Tibial nerve (tissue), 4 donors: Measurements from ENCODE around the gene DCAF11. TPM values are rescaled to one million over a fixed set of nuclear protein-coding genes. Genes with fewer than 3 reads are reported as not detected.
A peak's percentile ranks its signal among the peaks of the same experiment; 100 is the strongest.

Experiments used
- DNase-seq, 2 donors: peaks; one replicate each; pipeline ENCODE4 v3.0.0-alpha.2; 2019; ENCODE audit warnings: low spot score in 2 of 2
- H3K27ac ChIP-seq, 4 donors: fragments of 200-600 bp; sonication (generic) in 3 of 4; one replicate each; pipeline ENCODE4 v1.5.1; 2017 to 2019; ENCODE audit warnings: mild to moderate bottlenecking in 1 of 4
- H3K27me3 ChIP-seq, 2 donors: fragments of 200-600 bp; sonication (generic) in 1 of 2; one replicate each; pipeline versions ENCODE4 v1.5.1 to v1.6.0; 2017 to 2019
- H3K36me3 ChIP-seq, 3 donors: fragments of 200-600 bp; sonication (generic); one replicate each; pipeline ENCODE4 v1.5.1; 2018 to 2019
- H3K4me1 ChIP-seq, 4 donors: fragments of 200-600 bp; sonication (generic) in 3 of 4; one replicate each; pipeline ENCODE4 v1.5.1; 2017 to 2019
- H3K4me3 ChIP-seq, 4 donors: fragments of 200-600 bp; sonication (generic) in 3 of 4; one replicate each; pipeline ENCODE4 v1.5.1; 2017 to 2019; ENCODE audit warnings: mild to moderate bottlenecking in 1 of 4, moderate library complexity in 1 of 4
- H3K9me3 ChIP-seq, 4 donors: fragments of 200-600 bp; sonication (generic) in 3 of 4; one replicate each; pipeline ENCODE4 v1.5.1; 2017 to 2019
- CTCF ChIP-seq, 5 experiments: fragments of 200-600 bp in 3 of 5; fragments of 450-650 bp in 2 of 5; sonication (generic) in 3 of 5; IDR thresholded peaks; one replicate each; pipeline ENCODE4 v1.5.1; 2016 to 2019; ENCODE audit warnings: antibody characterized with exemption in 5 of 5, mild to moderate bottlenecking in 3 of 5, moderate library complexity in 2 of 5
- EP300 ChIP-seq, 2 donors: sonication (generic); formaldehyde crosslinking; IDR thresholded peaks; one replicate each; pipeline ENCODE4 v1.6.1; 2017; ENCODE audit warnings: antibody characterized with exemption in 2 of 2, mild to moderate bottlenecking in 1 of 2
- POLR2A ChIP-seq, 2 donors: fragments of 450-650 bp; IDR thresholded peaks; one replicate each; pipeline ENCODE4 v1.6.1; 2017; ENCODE audit warnings: antibody characterized with exemption in 2 of 2, mild to moderate bottlenecking in 2 of 2, moderate library complexity in 2 of 2
- WGBS, 2 donors: methylation state at CpG; one replicate each; pipeline ENCODE4 v1.1.5; 2018; 5-methylcytosine and 5-hydroxymethylcytosine counted together
- total RNA-seq, 4 donors: library from RNA; depleted of rRNA; stranded (reverse); fragments of >200 nt; gene quantifications; one replicate each; pipeline ENCODE4 v1.1.0, GENCODE V29; 2016

DCAF11 gene
- total RNA-seq, 4 donors from 2014 or later, result 68.9 to 126 (median 98.9) TPM

- Histone ChIP-seq H3K27me3 (no peaks in the 10 kb centered on the region), H3K9me3 (no peaks in the 10 kb centered on the region), H3K4me1 (peaks cover 0 to 33% (median 12%) of the 10 kb centered on the region in 4 donors), H3K4me3 (peak overlapping the region; percentile 67 to 98 (median 84)), H3K36me3 (peaks cover 0 to 26% (median 13%) of the 10 kb centered on the region in 3 donors), H3K27ac (peak overlapping the region; percentile 88 to 98 (median 93))
- peak; percentile 37 to 61 for DNase-seq
- 60 to 61% methylated on average over 12 of the region's 12 CpGs for WGBS, 2 donors
- TF ChIP-seq POLR2A (IDR thresholded peaks at IDR 0.05), result peak in 1 of 2 donors; percentile 46
- peak in 1 of 2 donors; percentile 12 for TF ChIP-seq EP300 (IDR thresholded peaks at IDR 0.05)
- TF ChIP-seq CTCF (IDR thresholded peaks at IDR 0.05), result no peak
Measured at GRCh38 chr14:24095271-24096068, 19.1 kb upstream of the DCAF11 start.

- TF ChIP-seq CTCF (IDR thresholded peaks at IDR 0.05) (no peak), EP300 (IDR thresholded peaks at IDR 0.05) (no peak), POLR2A (IDR thresholded peaks at IDR 0.05) (no peak)
- Histone ChIP-seq H3K27me3 (no peaks in the 10 kb centered on the region), H3K4me3 (no peak overlapping the region), H3K9me3 (no peaks in the 10 kb centered on the region), H3K27ac (no peak overlapping the region), H3K4me1 (peaks cover 0 to 33% (median 12%) of the 10 kb centered on the region in 4 donors), H3K36me3 (peaks cover 0 to 38% (median 13%) of the 10 kb centered on the region in 3 donors)
- DNase-seq, result no peak
- WGBS, 2 donors, result 96 to 97% methylated on average over 6 to 7 of the region's 8 CpGs
Measured at GRCh38 chr14:24096545-24097181, 17.9 kb upstream of the DCAF11 start.

DNA sequence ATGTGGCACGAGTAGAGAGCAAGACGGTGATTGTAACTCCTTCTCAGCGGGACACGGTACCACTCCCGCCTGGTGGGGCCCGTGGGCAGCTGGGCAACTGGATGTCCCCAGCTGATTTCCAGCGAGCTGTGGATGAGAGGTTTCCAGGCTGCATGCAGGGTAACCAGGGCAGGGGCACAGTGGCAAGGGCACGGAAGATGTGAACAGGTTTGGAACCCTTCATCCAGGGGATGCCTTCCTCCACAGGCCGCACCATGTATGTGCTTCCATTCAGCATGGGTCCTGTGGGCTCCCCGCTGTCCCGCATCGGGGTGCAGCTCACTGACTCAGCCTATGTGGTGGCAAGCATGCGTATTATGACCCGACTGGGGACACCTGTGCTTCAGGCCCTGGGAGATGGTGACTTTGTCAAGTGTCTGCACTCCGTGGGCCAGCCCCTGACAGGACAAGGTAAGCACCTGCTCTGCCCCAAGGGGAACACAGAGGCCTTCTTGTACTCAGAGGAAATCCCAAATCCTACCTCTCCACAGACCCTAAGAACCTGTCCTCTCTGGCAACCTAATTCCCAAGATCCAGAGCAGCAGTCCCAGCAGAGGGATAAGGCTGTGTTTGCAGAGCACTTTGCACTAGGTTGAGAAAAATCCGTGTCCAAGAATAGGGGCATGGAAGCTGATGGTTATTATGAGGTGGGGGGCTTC is 16.2 kb upstream of the DCAF11 start:
- 93 to 95% methylated on average over 15 to 16 of the region's 16 CpGs for WGBS, 2 donors
- H3K36me3 ChIP-seq, result peaks cover 0 to 50% (median 13%) of the 10 kb centered on the region in 3 donors
- no peak for DNase-seq
- H3K4me3 ChIP-seq, result no peak overlapping the region
- H3K27me3 ChIP-seq, result no peaks in the 10 kb centered on the region
- H3K9me3 ChIP-seq, result no peaks in the 10 kb centered on the region
- H3K4me1 ChIP-seq, result peaks cover 0 to 22% (median 8%) of the 10 kb centered on the region in 4 donors
- no peak overlapping the region for H3K27ac ChIP-seq
- TF ChIP-seq POLR2A (IDR thresholded peaks at IDR 0.05) (no peak), CTCF (IDR thresholded peaks at IDR 0.05) (no peak), EP300 (IDR thresholded peaks at IDR 0.05) (no peak)

DNA sequence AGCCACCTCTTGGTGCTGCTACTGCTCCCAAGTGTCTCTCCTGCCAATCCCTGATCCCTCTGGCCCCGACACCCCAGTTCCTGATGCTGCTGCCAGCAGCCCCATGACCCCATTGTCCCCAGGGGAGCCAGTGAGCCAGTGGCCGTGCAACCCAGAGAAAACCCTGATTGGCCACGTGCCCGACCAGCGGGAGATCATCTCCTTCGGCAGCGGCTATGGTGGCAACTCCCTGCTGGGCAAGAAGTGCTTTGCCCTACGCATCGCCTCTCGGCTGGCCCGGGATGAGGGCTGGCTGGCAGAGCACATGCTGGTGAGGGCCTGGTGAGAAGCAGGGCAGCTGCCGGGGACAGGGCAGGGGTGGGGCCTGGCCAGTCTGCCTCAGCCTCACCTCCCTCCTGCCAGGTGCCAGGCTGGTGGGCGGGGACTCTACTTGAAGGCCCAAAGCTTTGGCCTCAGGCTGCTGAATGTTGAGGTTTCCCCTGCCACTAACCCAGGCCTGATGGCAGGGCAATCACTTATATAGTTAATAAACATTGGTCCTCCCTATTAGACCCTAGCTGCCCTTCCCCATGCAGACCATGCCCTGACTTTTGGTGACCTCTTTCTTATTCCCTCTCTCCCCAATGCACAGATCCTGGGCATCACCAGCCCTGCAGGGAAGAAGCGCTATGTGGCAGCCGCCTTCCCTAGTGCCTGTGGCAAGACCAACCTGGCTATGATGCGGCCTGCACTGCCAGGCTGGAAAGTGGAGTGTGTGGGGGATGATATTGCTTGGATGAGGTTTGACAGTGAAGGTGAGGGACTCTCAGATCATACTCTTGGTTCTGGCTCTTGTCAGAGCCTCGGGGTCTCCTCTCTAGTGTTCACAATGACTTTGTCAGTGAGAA is 15.4 kb upstream of the DCAF11 start:
- TF ChIP-seq POLR2A (IDR thresholded peaks at IDR 0.05), result no peak
- no peak for TF ChIP-seq EP300 (IDR thresholded peaks at IDR 0.05)
- TF ChIP-seq CTCF (IDR thresholded peaks at IDR 0.05), result no peak
- Histone ChIP-seq H3K27ac (no peak overlapping the region), H3K36me3 (peaks cover 0 to 58% (median 13%) of the 10 kb centered on the region in 3 donors), H3K9me3 (no peaks in the 10 kb centered on the region), H3K27me3 (no peaks in the 10 kb centered on the region), H3K4me1 (peaks cover 0 to 16% (median 6%) of the 10 kb centered on the region in 4 donors), H3K4me3 (no peak overlapping the region)
- 82 to 96% methylated on average over 8 to 10 of the region's 17 CpGs for WGBS, 2 donors
- DNase-seq, result no peak
